Activated T-cell treated with anti-CD3 and anti-CD28 coated beads for 4 hours (primary cell): ENCODE results near the gene RIMKLB.
"Not testable (repeated sequence)": the region's sequence is repeated elsewhere in the genome, so short reads cannot be mapped to it uniquely, and the experiment has no call there.

ENCODE experiments used
- DNase-seq: peaks from one replicate; pipeline ENCODE4 v3.0.0-alpha.2; 2020

The RIMKLB gene

DNA sequence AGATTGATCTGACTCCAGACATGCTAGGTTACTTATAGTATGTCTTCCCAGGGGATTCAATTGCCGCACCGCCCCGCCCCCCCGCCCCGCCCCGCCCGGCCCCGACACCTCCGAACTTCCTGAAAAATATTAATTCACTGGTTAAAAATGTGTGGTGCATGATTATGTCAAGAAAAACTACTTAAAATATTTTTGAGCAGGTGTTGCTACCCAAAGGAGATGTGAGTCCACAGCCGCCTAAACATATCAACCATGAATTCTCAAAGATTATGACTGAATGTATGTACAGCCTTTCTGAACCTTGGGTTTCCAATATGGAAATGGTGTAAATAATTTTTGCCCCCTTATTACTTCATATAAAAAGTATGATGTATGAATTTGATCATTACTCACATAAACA, 2.7 kb upstream of the RIMKLB start:
- no peak for DNase-seq

DNA sequence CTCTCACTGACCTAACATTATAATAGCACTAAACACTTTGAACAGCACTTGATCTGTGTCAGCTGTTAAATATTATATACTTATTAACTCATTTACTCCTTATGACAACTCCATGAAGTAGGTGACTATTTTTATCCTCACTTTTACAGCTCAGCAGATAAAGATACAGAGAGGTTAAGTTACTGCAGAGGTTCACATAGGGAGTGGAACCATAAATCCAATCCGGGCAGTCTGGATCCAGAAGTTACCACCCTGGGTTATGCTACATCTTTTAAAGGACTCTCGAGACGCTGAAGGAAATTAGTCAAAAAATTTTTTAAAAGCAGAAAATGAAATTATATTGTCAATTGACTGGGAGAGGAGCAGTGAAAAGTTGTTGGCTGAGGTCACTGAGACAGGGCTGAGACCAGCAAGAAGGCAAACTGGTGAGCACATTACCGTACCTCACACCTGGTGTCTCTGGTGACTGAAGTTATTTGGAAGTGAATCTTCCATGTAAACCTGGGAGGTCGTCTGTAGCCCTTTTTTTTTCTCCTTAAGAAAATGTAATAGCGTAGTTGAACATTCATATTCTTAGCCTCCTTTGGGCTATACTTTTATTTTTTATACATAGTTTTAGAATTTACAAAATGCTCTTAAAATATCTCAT, 1.2 kb upstream of the RIMKLB start:
- no peak for DNase-seq

DNA sequence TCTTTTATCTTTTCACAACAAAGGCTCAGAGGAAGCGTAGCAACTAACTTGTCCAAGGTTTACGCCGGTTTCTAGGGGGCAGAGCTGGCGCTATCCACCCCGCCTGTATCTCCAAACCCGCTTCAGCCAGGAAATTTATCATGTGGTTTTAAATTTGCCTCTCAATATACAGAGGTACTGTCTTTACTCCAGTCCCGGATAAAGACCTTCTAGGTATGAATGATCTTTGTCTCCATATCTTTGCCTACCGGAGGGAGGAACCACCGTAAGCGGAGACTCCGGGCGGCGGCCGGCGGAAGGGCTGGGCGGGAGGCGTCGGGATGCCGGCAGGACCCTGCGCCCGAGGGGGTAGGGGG, 693 bp upstream of the RIMKLB start:
- DNase-seq, result no peak

DNA sequence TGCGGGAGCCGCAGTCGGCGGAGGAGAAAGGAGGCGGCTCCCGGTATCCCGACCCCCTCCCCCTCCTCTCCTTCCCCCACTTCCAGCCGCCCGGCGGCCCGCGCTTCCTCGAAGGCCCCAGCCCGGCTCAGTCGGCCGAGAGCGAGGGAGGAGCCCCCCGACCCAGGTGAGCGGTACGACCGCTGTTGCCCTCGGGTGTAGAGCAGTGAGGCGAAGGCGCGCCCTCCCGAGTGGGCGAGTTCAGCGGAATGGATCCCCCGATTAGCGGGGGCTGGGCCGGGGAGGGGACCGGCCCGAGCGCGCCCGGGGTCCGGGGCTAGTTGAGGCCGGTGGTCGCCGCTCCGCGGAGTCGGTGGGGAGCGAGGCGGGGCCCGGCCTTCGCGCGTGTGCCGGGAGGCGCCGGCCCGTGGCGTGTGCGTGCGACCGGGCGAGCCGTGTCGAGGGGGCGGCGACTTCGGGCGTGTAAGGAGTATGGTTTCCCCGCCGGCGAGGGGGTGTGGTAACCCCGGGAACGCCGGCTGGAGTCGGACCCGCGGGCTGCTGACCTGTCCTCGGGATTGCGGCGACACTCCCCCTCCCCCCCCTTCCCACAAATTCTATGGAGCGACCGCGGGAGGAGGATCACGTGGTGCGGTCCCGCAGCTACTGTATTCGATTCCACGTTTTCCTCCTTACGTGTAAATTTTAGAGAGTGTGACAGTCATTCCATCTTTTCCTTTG, 501 bp downstream of the RIMKLB start:
- peak; percentile 32 for DNase-seq

DNA sequence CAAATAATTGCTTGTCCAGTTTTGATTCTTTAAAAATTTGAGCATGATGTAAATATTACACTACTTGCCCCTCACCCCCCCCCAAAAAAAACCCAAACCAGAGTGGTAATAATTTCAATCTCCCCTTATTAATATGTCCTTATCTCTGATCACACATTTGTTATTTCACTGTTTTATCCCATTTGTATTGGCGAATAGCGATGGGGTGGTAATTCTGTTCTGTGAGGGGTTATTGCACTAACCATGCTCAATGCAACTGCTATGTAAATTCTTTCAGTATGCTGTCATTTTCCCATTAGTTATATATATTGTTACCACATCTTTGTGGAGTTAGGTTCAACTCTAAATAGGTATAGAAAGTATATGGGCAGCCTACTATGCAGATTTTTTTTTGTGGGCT, 1.1 kb downstream of the RIMKLB start:
- DNase-seq, result no peak

DNA sequence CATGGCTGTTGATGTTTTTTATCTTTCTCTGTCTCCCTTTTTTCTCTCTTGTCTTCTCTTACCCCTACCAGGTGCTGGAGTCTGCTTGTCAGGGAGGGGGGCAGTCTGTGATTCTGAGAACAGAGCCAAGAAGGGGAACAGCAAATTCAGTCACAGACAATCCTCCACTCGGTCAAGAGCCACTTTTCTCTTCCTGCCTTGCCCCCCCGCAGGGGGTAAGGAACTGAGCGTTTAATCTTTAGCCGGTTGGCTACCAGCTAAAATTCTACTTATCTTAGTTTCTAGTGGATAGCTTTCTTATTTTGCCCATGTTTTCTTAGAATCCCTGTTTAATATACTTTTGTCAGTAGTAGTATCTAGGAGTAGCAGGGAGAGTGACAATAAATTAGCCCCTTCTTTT, 1.9 kb downstream of the RIMKLB start:
- no peak for DNase-seq

DNA sequence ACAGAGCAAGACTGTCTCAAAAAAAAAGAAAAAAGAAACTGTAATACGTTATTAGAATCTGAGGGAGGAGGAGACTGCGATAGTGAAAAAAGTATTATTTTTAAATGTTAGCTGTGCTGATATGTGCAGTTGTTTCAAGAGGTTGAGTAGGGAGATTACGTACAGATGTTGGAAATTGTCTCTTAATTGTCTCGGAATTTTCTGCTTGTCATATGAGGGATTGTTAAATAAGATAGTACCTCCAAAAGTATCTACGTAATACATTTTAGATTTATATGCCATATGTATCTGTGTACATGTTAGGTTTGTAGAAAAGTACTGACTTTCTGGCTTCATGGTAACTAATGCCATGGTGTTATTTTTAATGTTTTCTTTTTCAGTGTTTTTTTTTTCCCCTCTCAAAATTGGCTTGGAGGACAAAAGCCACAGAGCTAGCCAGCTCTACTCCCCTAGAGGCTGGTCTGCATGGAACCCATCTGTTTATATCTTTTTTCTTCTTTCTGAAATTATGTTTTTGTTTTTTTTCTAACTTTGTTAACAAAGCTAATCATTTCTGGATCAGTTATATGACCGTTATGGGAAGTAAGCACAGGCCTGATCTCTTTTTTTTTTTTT, 3.4 kb downstream of the RIMKLB start:
- DNase-seq, result no peak

DNA sequence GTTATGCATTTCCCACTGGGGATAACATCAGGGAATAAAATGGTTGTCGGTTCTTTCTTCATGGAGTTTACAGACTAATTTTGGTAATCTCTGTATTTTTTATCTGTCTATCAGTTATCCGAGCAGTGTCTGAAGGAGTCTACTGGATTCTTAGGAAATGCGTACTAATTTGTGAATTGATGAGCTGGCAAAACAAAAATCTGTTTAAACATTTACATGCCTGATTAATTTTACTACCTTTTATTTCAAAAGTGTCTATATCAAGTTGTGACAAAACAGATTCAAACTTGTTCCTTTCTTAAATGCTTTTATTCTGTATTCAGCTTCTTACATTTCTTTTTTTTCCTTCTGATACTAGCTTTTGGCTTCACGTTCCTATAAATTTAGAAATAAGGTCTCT, 4.4 kb downstream of the RIMKLB start:
- no peak for DNase-seq

DNA sequence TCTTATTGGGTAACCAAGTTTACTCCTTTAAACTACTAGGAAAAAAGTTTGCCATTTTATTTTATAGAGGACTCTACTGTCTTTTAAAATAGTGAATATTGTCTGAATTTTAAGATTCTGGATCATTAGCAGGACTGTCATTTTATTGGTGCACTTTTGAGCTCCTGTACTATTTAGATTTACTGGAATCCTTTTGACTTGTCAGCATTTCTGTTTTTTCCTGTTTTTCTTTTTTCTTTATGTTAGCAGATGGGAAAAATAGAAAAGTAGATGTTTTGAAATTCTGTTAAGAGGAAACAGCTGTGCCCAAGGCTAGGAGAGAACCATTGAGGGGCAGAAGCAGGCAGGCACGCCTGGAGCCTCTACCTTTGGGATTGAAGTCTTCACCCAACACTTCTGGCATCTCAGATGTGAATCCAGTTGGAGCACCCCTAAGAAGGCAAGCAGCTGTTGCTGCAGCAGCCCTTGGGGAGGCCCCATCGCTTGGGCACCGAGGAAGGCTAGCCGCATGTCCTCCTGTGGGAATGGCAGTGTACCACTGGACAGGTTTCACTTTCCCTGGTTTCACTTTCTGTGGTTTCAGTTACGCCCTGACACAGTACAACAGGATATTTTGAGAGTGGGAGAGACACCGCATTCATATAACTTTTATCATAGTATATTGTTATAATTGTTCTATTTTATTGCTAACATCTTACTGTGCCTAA, 11.5 kb downstream of the RIMKLB start:
- DNase-seq, result no peak

DNA sequence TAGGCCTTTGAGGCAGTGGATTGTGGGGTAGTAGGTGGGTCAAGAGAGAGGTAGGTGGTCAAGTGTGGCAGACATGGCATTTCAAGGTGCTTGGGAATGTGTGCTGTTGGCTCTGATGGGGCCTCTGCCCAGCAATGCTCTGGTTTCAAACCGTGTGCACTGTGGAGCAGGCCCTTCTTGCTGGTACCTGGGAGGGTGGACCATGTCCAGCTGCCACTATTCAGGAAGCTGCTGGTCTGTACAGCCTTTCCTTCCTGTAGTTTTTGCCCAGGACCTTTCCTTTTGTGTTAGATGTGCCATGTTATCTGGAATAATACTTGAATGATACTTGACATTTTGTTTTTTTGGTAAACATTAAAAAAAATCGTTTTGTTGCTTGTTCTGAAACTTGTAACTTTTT, 14.8 kb downstream of the RIMKLB start:
- no peak for DNase-seq

DNA sequence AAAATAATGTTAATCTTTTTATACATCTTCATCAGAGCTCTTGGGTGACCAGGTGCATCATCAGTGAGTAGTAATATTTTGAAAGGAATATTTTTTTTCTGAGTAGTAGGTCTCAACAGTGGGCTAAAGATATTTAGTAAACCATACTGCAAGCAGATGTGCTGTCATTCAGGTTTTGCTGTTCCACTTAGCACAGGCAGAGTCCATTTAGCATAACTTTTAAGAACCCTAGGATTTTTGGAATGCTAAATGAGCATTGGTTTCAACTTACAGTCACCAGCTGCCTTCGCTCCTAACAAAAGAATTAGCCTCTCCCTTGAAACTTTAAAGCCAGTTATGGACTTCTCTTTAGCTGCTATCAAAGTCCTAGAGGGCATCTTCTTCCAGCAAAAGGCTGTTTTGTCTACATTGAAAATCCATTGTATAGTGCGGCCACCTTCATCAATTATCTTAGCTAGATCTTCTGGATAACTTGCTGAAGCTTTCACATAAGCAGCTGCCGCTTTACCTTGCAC, 24.6 kb downstream of the RIMKLB start:
- no peak for DNase-seq

DNA sequence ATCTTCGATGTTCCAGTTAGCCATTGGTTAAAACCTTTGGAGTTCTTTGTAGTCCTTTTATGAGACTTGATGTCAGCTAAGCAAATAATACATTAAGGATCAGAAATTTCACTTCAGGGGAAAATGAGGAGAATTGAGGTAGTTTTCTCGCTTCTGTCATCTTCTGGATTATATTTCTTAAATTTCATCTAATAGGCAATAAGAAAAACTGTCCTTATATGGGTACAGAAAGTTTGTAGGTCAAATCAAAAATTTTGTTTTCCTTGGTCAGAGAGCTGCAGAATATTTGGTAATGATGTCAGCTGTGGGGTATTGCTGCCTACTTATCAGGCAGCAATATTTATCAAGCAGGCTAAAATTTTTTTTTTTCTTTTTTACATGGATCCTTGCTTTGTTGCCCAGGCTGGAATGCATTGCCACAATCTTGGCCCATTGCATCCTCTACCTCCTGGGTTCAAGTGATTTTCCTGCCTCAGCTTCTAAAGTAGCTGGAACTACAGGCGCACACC, 37.1 kb downstream of the RIMKLB start:
- DNase-seq, result no peak

DNA sequence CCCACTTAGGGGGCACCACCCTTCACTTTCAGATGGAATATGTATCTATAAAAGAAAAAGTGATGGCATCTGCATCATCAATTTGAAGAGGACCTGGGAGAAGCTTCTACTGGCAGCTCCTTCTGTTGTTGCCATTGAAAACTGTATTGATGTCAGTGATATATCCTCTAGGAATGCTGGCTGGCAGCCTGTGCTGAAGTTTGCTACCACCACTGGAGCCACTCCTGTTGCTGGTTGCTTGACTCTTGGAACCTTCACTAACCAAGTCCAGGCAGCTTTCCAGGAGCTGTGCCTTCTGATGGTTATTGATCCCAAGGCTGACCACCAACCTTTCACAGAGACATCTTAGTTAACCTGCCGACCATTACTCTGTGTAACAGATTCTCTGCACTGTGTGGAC, 44.7 kb downstream of the RIMKLB start:
- no peak for DNase-seq

DNA sequence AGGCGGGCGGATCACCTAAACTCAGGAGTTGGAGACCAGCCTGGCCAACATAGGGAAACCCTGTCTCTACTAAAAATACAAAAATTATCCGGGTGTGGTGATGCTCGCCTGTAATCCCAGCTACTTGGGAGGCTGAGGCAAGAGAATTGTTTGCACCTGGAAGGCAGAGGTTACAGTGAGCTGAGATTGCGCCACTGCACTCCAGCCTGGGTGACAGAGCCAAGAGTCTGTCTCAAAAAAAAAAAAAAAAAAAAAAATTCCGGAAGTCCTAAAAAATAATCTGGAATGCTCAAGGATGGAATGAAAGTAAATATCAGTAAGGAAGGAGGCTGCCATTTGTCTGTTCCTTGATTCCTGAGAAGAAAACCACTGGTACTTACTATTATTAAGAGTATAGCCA, 45.3 kb downstream of the RIMKLB start:
- not testable (repeated sequence) for DNase-seq

DNA sequence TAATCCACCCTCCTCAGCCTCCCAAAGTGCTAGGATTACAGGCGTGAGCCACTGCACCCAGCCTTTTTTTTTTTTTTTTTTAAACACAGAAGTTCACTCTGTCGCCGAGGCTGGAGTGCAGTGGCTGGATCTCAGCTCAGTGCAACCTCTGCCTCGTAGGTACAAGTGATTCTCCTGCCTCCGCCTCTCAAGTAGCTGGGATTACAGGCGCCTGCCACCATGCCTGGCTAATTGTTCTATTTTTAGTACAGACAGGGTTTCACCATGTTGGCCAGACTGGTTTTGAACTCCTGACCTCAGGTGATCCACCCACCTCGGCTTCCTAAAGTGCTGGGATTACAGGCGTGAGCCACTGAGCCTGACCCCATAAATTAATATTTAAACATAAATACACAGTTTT, 47.8 kb downstream of the RIMKLB start:
- DNase-seq, result not testable (repeated sequence)

DNA sequence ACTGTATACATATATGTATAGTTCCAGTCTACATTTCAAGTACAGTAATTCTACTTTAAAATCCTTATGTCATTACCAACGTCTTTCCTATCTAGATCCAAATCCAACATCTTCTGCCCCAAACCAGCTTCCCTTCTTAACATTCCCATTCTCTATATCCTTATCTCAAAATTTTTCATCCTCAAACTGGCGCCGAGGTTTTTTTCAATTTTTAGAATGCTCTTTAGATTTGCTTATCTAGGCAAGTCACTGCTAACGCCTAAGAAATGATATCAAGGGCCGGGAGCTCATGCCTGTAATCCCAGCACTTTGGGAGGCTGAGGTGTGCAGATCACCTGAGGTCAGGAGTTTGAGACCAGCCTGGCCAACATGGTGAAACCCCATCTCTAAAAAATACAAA, 48.3 kb downstream of the RIMKLB start:
- DNase-seq, result no peak

DNA sequence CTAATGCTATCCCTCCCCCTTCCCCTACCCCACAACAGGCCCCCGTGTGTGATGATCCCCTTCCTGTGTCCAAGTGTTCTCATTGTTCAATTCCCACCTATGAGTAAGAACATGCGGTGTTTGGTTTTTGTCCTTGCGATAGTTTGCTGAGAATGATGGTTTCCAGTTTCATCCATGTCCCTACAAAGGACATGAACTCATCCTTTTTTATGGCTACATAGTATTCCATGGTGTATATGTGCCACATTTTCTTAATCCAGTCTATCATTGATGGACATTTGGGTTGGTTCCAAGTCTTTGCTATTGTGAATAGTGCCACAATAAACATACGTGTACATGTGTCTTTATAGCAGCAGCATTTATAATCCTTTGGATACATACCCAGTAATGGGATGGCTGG, 62.3 kb downstream of the RIMKLB start:
- not testable (repeated sequence) for DNase-seq

DNA sequence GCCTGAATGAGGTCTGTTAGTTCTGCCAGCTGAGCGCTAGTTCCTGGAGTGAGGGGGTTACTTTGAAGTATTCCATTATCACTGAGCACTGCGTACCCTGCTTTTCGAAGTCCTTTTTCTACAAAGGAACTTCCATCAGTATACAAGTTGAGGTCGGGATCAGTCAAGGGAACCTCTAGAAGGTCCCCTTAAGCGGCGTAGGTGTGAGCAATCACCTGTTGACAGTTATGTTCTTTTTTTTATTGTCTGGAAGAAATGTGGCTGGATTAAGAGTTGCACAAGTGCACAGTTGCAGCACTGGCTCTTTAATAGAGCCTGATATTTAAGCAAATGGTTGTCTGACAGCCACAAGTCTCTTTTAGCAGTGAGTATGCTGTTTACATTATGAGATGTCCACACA, 64.9 kb downstream of the RIMKLB start:
- DNase-seq, result not testable (repeated sequence)

DNA sequence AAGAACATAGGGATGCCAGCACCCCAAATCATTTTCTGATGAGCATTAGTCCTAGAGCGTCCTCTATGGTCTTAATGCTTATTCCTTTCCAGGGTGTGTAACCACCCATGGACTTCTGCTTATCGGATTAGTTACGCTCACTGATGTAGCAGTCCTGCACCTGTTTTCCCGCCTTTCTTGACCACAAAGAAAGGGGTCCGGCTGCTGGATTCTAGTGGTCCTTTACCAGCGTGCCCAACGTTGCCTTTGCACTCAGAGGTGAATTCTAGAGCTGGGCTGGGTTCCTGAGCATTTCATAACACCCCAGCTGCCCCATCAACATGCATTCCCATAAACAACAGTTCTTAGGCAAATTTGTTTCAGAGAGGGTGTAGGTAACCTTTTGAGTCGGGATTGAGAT, 68.3 kb downstream of the RIMKLB start:
- DNase-seq, result not testable (repeated sequence)

DNA sequence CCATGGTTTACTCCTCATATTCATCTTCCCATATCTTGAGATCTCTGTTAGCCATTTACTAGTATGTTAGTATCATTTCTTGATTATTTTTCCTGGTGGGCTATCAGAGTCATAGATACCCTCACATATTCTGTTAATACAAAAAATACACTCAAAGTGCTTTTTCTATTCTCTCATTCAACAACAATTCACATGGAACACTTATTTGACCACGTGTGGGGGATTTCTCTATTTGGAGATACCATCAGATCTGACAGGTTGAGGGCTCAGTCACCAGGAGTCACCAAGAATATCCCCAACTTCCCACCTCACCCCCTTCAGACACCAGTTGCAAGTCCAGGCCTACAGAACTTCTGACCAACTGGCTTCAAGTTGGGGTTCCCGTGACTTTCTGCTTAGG, 72.7 kb downstream of the RIMKLB start:
- no peak for DNase-seq

DNA sequence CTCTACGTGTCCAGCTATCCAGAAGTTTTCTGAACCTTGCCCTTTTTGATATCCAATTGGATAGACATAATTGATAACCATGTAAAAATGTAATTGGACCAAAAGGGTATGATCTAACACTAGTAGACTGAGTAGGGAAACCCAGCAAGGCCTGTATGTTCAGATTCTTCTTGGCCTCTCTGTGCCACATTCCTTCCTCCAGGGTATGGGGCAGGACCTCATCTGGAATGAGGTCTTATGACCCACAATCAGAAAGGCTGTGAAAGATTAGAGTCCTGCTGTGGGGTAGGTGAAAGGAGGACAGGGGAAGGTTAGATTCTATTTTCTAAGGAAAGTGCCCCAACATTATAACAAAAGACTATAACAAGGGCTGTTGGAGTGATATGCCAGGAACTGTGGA, 73.3 kb downstream of the RIMKLB start:
- no peak for DNase-seq

DNA sequence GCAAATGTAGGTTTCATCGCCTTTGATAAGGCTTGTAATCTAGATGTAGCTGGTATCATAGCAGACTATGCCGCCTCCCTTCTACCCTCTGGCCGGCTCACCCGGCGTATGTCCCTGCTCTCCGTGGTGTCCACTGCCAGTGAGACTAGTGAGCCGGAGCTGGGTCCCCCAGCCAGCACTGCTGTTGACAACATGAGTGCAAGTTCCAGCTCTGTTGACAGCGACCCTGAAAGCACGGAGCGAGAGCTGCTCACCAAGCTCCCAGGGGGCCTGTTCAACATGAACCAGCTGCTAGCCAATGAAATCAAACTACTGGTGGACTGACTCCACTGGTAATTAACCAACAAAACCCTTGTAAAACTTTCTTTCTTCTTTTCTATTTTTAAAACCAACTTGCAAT, 75.7 kb downstream of the RIMKLB start:
- no peak for DNase-seq

DNA sequence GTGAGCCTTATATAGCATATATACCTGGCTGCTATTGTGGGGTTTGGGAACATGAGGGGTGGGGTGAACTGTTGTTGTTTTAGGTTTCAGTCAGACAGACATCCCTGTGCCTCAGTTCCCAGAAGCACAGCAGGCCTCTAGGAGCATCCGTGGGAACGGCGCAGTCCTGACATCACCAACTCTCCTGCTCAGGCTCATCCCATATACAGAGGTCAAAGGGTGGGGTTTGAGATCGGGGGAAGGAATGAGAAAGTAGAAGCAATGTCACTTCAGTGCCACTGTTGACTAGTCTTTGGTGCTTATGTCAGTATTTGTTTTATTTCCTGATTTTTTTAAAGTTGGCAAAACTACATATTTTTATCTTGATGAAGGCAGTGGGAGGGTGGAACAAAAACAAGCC, 81.5 kb downstream of the RIMKLB start:
- DNase-seq, result no peak

DNA sequence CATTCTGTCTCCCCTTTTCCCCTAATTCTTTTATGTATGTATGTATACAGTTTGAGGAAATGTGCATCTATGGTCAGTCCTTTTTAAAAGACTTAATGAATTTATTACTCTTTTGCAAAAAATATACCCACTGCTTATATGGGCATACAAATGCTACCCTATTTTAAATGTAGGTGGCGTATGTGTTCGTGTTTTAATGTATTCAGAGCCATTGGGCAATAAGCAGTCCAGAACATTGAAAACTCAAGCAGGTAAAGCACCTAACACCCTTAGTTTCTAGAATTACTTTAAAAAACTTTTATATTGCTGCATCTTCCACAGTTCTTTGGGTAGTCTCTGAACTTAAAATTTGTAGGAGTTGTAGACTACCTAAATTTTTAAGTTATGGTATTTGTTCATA, 82.1 kb downstream of the RIMKLB start:
- no peak for DNase-seq
